ENCODE data around the gene TLK2.
"Not testable (repeated sequence)": the region's sequence is repeated elsewhere in the genome, so short reads cannot be mapped to it uniquely, and the experiment has no call there.

DNA sequence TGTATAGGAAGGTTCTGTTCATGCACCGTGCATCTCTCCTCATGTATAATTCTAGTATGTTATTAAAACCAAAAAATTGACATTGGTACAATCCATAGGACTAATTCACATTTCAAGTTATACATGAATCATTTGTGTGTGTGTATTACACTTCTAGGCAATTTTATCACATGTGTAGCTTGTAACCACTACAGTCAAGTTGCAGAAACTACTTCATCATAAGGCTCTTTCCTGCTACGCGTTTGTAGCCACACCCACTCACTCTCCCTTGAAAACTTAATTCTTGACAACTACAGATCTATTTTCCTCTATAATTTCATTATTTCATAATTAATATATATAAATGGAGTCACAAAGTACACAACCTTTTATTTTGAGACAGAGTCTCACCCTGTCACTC lies 32.4 kb downstream of the TLK2 start:
- not testable (repeated sequence) for TF ChIP-seq EZH2 (IDR thresholded peaks at IDR 0.05; ENCODE audit: low read length)
- TF ChIP-seq, protein P1, sequence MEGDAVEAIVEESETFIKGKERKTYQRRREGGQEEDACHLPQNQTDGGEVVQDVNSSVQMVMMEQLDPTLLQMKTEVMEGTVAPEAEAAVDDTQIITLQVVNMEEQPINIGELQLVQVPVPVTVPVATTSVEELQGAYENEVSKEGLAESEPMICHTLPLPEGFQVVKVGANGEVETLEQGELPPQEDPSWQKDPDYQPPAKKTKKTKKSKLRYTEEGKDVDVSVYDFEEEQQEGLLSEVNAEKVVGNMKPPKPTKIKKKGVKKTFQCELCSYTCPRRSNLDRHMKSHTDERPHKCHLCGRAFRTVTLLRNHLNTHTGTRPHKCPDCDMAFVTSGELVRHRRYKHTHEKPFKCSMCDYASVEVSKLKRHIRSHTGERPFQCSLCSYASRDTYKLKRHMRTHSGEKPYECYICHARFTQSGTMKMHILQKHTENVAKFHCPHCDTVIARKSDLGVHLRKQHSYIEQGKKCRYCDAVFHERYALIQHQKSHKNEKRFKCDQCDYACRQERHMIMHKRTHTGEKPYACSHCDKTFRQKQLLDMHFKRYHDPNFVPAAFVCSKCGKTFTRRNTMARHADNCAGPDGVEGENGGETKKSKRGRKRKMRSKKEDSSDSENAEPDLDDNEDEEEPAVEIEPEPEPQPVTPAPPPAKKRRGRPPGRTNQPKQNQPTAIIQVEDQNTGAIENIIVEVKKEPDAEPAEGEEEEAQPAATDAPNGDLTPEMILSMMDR (optimal IDR thresholded peaks at IDR 0.05 in 1 of 3, IDR thresholded peaks at IDR 0.05 in 1 of 3, conservative IDR thresholded peaks at IDR 0.05 in 1 of 3; ENCODE audit: extremely low read depth in 1 of 3, insufficient read depth in 2 of 3, low read length in 3 of 3): not testable (repeated sequence)

Measured in keratinocyte (primary cell).